ENCODE results near the gene PPP1R14B. TPM values are rescaled to one million over a fixed set of nuclear protein-coding genes. Genes with fewer than 3 reads are reported as not detected.

Gene PPP1R14B
- polyA plus RNA-seq, 3 donors, result 11.7 to 40.7 (median 34.2) TPM

GRCh38 chr11:64204464-64204989 lies 42.2 kb downstream of the PPP1R14B start:
- Histone ChIP-seq H3K9ac (ENCODE audit: insufficient read depth, low read length, poor library complexity, severe bottlenecking) (no peak overlapping the region), H3K79me2 (ENCODE audit: insufficient read depth, low read length) (peaks cover 41% of the 10 kb centered on the region), H3K9me3 (replicated peaks in 1 of 2; ENCODE audit: control insufficient read depth in 1 of 2, insufficient read depth in 1 of 2, low read length in 2 of 2) (no peaks in the 10 kb centered on the region), H4K20me1 (ENCODE audit: insufficient read depth, low read length) (peaks cover 24% of the 10 kb centered on the region), H3K4me1 (ENCODE audit: control insufficient read depth in 1 of 2, insufficient read depth in 2 of 2, low read length in 2 of 2) (peaks cover 48 to 63% of the 10 kb centered on the region in 2 donors), H3K4me3 (replicated peaks in 1 of 3; ENCODE audit: low read depth in 2 of 3, low read length in 3 of 3) (peak overlapping the region in 1 of 3 experiments; percentile 98), H2AFZ (ENCODE audit: insufficient read depth, low read depth, low read length, poor library complexity, severe bottlenecking) (no peak overlapping the region), H3K27ac (ENCODE audit: low read depth in 1 of 2, low read length in 2 of 2) (peak overlapping the region; percentile 98 to 99), H3K27me3 (ENCODE audit: control insufficient read depth in 2 of 2, insufficient read depth in 2 of 2, low read length in 2 of 2) (no peaks in the 10 kb centered on the region), H3K4me2 (replicated peaks; ENCODE audit: extremely low read depth, low read length, poor library complexity, severe bottlenecking) (peak overlapping the region; percentile 94), H3K36me3 (replicated peaks in 1 of 2; ENCODE audit: control insufficient read depth in 1 of 2, insufficient read depth in 2 of 2, low read length in 2 of 2) (peaks cover 56 to 61% of the 10 kb centered on the region in 2 donors)
- Mint-ChIP-seq H3K27me3 (ENCODE audit: low read depth in 3 of 3) (no peaks in the 10 kb centered on the region), H3K9me3 (peaks cover 0 to 1% (median 0%) of the 10 kb centered on the region in 7 donors), H3K4me3 (peak overlapping the region in 1 of 2 donors; percentile 45), H3K36me3 (peaks cover 57 to 61% of the 10 kb centered on the region in 2 donors), H3K27ac (peak overlapping the region; percentile 97 to 99 (median 98)), H3K4me1 (peaks cover 48% of the 10 kb centered on the region)
- intact Hi-C loops (cut with micrococcal nuclease), result no loop called here
- WGBS (ENCODE audit: insufficient coverage), result no CpG with 5 or more reads among the region's 7 CpGs
- TF ChIP-seq CTCF (IDR thresholded peaks at IDR 0.05), result peak; percentile 82
- DNase-seq, result peak; percentile 85 to 92 (median 88)

GRCh38 chr11:64204080-64204440 lies 42.7 kb downstream of the PPP1R14B start:
- TF ChIP-seq CTCF (IDR thresholded peaks at IDR 0.05), result no peak

More at GRCh38 chr11:64204080-64204440, 42.7 kb downstream of the PPP1R14B start:
- H3K9me3 ChIP-seq (replicated peaks in 1 of 2; ENCODE audit: control insufficient read depth in 1 of 2, insufficient read depth in 1 of 2, low read length in 2 of 2), result no peaks in the 10 kb centered on the region
- no peak overlapping the region for H3K9ac ChIP-seq (ENCODE audit: insufficient read depth, low read length, poor library complexity, severe bottlenecking)
- Mint-ChIP-seq H3K4me1 (peaks cover 44% of the 10 kb centered on the region), H3K36me3 (peaks cover 54 to 60% of the 10 kb centered on the region in 2 donors), H3K9me3 (peaks cover 0 to 1% (median 0%) of the 10 kb centered on the region in 7 donors), H3K27ac (peak overlapping the region; percentile 50 to 99 (median 97)), H3K4me3 (no peak overlapping the region), H3K27me3 (ENCODE audit: low read depth in 3 of 3) (no peaks in the 10 kb centered on the region)
- H3K27me3 ChIP-seq (ENCODE audit: control insufficient read depth in 2 of 2, insufficient read depth in 2 of 2, low read length in 2 of 2), result no peaks in the 10 kb centered on the region
- no peak overlapping the region for H3K4me3 ChIP-seq (replicated peaks in 1 of 3; ENCODE audit: low read depth in 2 of 3, low read length in 3 of 3)
- intact Hi-C loops (cut with micrococcal nuclease), result no loop called here
- H3K4me2 ChIP-seq (replicated peaks; ENCODE audit: extremely low read depth, low read length, poor library complexity, severe bottlenecking), result no peak overlapping the region
- H3K27ac ChIP-seq (ENCODE audit: low read depth in 1 of 2, low read length in 2 of 2), result peak overlapping the region in 1 of 2 donors; percentile 99
- H4K20me1 ChIP-seq (ENCODE audit: insufficient read depth, low read length), result peaks cover 19% of the 10 kb centered on the region
- H2AFZ ChIP-seq (ENCODE audit: insufficient read depth, low read depth, low read length, poor library complexity, severe bottlenecking), result no peak overlapping the region
- WGBS (ENCODE audit: insufficient coverage), result no CpG with 5 or more reads among the region's 16 CpGs
- H3K79me2 ChIP-seq (ENCODE audit: insufficient read depth, low read length), result peaks cover 36% of the 10 kb centered on the region
- H3K4me1 ChIP-seq (ENCODE audit: control insufficient read depth in 1 of 2, insufficient read depth in 2 of 2, low read length in 2 of 2), result peaks cover 43 to 58% of the 10 kb centered on the region in 2 donors
- no peak for DNase-seq
- peaks cover 52 to 60% of the 10 kb centered on the region in 2 donors for H3K36me3 ChIP-seq (replicated peaks in 1 of 2; ENCODE audit: control insufficient read depth in 1 of 2, insufficient read depth in 2 of 2, low read length in 2 of 2)
